ENCODE results near the gene TRUB2. TPM values are rescaled to one million over a fixed set of nuclear protein-coding genes. Genes with fewer than 3 reads are reported as not detected.
"Not testable (repeated sequence)": the region's sequence is repeated elsewhere in the genome, so short reads cannot be mapped to it uniquely, and the experiment has no call there.

Gene TRUB2
- total and polyA plus RNA-seq, 7 donors: 20.6 to 38.4 (median 28.3) TPM

DNA sequence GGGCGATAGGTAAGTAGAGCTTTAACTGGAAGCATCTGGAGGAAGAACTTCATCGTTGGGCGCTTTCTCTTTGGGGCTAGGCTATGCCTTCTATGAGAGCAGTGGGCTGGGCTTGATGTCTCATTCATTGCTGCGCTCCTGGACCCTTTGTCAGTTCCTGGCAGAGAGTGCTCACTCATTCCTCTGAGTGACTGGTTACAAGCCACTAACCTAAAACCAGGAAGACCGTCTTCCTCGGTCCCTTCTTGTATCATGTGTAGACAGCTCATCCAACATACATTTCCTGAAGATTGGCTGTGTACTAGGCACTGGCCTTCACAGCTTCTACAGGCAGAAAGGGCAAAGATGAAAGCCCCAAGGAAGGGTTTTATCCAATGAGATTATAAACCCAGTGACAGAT, 39.7 kb downstream of the TRUB2 start:
- no peaks in the 10 kb centered on the region for H3K9me3 ChIP-seq
- intact Hi-C loops (cut with DNase I): no loop called here
- 95 to 97% (median 96%) methylated on average over 6 of the region's 6 CpGs for WGBS, 3 donors
- H3K27ac ChIP-seq: no peak overlapping the region
- DNase-seq: no peak
- H3K4me1 ChIP-seq: peaks cover 1% of the 10 kb centered on the region
- H3K27me3 ChIP-seq (ENCODE audit: insufficient read depth in 3 of 3, low read length in 2 of 3): no peaks in the 10 kb centered on the region
- peaks cover 0 to 28% of the 10 kb centered on the region in 2 donors for H3K36me3 ChIP-seq (ENCODE audit: insufficient read depth in 1 of 2, low read depth in 1 of 2)
- TF ChIP-seq, protein P1, sequence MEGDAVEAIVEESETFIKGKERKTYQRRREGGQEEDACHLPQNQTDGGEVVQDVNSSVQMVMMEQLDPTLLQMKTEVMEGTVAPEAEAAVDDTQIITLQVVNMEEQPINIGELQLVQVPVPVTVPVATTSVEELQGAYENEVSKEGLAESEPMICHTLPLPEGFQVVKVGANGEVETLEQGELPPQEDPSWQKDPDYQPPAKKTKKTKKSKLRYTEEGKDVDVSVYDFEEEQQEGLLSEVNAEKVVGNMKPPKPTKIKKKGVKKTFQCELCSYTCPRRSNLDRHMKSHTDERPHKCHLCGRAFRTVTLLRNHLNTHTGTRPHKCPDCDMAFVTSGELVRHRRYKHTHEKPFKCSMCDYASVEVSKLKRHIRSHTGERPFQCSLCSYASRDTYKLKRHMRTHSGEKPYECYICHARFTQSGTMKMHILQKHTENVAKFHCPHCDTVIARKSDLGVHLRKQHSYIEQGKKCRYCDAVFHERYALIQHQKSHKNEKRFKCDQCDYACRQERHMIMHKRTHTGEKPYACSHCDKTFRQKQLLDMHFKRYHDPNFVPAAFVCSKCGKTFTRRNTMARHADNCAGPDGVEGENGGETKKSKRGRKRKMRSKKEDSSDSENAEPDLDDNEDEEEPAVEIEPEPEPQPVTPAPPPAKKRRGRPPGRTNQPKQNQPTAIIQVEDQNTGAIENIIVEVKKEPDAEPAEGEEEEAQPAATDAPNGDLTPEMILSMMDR (IDR thresholded peaks at IDR 0.05): no peak
- H3K4me3 ChIP-seq: no peak overlapping the region
- ATAC-seq: no peak

DNA sequence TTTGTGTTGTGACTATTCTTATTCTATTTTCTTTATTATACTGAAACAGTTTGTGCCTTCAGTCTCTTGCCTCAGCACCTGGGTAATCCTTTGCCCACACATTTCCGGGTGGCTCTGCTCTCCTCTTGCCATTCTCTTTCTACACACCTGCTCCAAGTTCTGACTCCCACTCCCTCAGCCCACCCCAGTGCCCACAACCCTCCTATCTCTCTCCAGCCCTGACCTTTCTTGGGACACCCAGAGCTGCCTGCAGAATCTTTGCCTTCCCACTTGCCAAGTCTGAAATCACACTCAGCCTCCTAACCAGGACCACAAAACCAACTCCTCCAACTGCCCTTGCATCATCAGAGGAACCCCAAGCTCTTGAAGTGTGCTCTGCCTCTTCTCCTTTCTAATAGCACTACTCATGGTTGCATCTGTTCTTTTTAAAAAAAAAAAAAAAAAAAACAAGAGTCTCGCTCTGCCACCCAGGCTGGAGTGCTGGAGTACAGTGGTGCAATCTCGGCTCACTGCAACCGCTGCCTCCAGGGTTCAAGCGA, 42.1 kb downstream of the TRUB2 start:
- Histone ChIP-seq H3K9me3 (no peaks in the 10 kb centered on the region), H3K36me3 (ENCODE audit: insufficient read depth in 1 of 2, low read depth in 1 of 2) (peaks cover 0 to 9% of the 10 kb centered on the region in 2 donors), H3K4me1 (peaks cover 12% of the 10 kb centered on the region), H3K4me3 (no peak overlapping the region), H3K27me3 (ENCODE audit: insufficient read depth in 3 of 3, low read length in 2 of 3) (no peaks in the 10 kb centered on the region), H3K27ac (no peak overlapping the region)
- WGBS, 3 donors: 87 to 94% (median 92%) methylated on average over 4 to 5 of the region's 5 CpGs
- intact Hi-C loops (cut with DNase I): no loop called here
- DNase-seq (no peak), ATAC-seq (no peak)
- TF ChIP-seq, protein P1 (IDR thresholded peaks at IDR 0.05): no peak

DNA sequence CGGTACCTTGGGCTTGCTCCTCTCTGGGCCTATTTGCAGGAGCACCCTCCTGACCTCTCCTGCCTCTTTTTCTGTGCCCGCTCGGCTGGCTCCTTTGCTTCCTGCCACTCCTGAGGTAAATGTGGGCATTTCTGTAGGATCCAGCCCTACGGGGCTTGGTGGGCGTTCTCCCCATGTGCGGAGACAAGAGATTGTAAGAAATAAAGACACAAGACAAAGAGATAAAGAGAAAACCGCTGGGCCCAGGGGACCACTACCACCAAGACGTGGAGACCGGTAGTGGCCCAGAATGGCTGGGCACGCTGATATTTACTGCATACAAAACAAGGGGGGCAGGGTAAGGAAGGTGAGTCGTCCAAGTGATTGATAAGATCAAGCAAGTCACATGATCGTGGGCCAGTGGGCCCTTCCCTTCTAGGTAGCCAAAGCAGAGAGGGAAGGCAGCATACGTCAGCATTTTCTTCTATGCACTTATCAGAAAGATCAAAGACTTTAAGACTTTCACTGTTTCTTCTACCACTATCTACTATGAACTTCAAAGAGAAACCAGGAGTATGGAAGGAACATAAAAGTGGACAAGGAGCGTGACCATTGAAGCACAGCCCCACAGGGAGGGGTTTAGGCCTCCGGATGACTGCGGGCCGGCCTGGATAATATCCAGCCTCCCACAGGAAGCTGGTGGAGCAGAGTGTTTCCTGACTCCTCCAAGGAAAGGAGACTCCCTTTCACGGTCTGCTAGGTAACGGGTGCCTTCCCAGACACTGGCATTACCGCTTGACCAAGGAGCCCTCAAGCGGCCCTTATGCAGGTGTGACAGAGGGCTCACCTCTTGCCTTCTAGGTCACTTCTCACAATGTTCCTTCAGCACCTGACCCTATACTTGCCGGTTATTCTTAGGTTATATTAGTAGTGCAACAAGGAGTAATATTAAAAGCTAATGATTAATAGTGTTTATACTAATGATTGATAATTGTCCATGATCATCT, 42.9 kb downstream of the TRUB2 start:
- ATAC-seq; DNase-seq; H3K27ac ChIP-seq; H3K4me3 ChIP-seq; H3K27me3 ChIP-seq (ENCODE audit: insufficient read depth in 3 of 3, low read length in 2 of 3); H3K36me3 ChIP-seq (ENCODE audit: insufficient read depth in 1 of 2, low read depth in 1 of 2); H3K9me3 ChIP-seq: not testable (repeated sequence)
- peaks cover 18% of the 10 kb centered on the region for H3K4me1 ChIP-seq
- 65 to 71% (median 69%) methylated on average over 22 of the region's 22 CpGs for WGBS, 3 donors
- intact Hi-C loops (cut with DNase I): loop anchor here in 1 of 2 donors (5.0 kb wide), 1 partner anchor 87 kb away; the partner anchor contains the start of gene CIZ1

DNA sequence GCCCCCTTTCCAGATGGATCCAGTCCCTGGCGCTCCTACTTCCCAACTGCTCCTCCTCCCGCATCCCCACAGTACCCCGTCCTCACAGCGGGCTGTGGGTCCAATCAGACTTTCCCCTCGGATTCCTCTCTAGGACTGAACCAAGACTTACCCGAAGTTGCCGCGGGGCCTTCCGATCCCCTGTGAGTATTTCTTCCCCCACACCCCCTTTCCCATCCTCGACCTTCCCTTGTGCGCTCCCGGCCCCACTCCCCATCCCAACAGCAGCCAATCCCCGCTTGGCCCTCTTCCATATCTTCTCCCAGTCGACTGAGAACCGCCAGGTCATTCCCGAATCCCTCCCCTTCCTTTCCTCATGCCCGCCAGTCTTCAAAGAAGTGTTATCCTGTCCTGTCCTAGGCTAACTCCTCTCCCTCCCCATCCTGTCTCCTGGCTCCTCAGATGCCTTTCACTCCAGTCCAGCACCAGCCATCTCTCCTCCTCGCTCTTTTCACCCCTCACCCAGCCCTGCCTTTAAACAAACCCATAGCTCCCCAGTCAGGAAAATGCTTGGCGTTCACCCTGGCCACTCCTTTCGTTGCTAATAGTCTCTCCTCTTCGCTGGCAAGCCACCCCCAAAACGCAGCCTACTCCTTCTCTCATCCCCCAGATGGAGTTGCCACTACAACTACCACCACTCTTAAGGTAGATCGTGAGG, 45.5 kb downstream of the TRUB2 start:
- Histone ChIP-seq H3K36me3 (ENCODE audit: insufficient read depth in 1 of 2, low read depth in 1 of 2) (peaks cover 3 to 28% of the 10 kb centered on the region in 2 donors), H3K27ac (peak overlapping the region; percentile 84), H3K4me1 (peaks cover 19% of the 10 kb centered on the region), H3K27me3 (ENCODE audit: insufficient read depth in 3 of 3, low read length in 2 of 3) (no peaks in the 10 kb centered on the region), H3K9me3 (no peaks in the 10 kb centered on the region), H3K4me3 (peak overlapping the region; percentile 97)
- 5 to 8% (median 7%) methylated on average over 23 of the region's 23 CpGs for WGBS, 3 donors
- peak; percentile 5 to 28 (median 8) for ATAC-seq
- intact Hi-C loops (cut with DNase I): loop anchor here in 1 of 2 donors (5.0 kb wide), 1 partner anchor 84 kb away; the partner anchor contains the start of gene CIZ1
- TF ChIP-seq, protein P1 (IDR thresholded peaks at IDR 0.05): no peak
- peak; percentile 35 to 62 for DNase-seq

All from psoas muscle (tissue), 8 donors.